ENCODE measurements around the gene ATG4C.
"Not testable (repeated sequence)": the region's sequence is repeated elsewhere in the genome, so short reads cannot be mapped to it uniquely, and the experiment has no call there.

The ATG4C gene

DNA sequence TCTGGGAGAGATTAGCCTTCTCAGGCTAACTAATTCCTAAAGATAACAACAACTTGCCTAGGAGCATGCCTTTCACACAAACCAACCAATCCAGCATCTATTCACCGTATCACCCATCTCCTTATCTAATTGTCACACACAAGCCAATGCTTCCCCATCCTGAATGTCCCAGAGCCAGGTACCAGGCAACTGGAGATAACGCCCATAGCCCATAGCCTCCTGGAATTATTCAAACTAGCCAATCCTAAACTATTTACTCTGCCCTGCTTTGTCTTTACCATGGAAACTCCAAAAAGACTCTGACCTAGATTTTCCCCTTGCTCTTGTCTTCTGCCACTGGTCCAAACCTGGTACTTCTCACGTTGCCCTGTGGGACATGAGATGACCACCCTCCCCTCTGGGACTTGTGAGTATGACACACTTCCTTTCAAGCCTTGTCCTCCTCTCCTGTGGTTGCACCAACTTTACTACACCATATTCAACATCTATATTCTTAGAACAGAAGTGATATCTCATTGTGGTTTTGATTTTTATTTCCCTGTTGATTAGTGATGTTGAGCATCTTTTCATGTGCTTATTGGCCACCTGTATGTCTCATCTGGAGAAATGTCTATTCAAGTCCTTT is 8.8 kb upstream of the ATG4C start:
- no peak for DNase-seq (ENCODE audit: low read depth)

GRCh38 chr1:62778208-62778607 is 5.7 kb upstream of the ATG4C start:
- DNase-seq (ENCODE audit: low read depth) = no peak

- DNase-seq (ENCODE audit: low read depth) = no peak
These were observed 1.9 kb upstream of the ATG4C start for GRCh38 chr1:62781841-62782543.

DNA sequence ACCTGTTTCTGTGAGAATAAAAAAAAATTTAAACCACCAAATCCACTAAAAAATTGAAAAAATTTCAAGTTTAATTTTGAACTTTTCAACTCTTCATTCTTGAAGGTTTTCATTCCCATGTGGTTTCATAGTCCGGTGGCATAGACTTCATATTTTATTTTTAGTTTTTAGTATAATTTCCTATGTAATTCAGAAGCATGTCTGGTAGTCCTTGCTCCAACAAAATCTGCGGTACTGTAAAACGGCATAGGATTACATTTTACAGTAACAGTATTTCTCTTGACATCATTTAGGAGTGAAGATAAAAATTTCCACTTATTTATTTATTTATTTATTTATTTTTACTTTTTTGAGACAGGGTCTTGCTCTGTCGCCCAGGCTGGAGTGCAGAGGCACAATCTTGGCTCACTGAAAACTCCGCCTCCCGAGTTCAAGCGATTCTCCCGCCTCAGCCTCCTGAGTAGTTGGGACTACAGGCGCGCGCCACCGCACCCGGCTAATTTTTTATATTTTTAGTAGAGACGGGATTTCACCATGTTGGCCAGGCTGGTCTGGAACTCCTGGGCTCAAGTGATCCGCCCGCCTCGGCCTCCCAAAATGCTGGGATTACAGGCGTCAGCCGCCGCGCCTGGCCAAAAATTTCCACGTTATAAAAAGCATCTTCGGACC is 1.3 kb upstream of the ATG4C start:
- DNase-seq (ENCODE audit: low read depth) = not testable (repeated sequence)

- no peak for DNase-seq (ENCODE audit: low read depth)
These were observed 805 bp downstream of the ATG4C start for GRCh38 chr1:62784509-62785365.

GRCh38 chr1:62790716-62791115 is 6.8 kb downstream of the ATG4C start:
- DNase-seq (ENCODE audit: low read depth) = no peak

DNA sequence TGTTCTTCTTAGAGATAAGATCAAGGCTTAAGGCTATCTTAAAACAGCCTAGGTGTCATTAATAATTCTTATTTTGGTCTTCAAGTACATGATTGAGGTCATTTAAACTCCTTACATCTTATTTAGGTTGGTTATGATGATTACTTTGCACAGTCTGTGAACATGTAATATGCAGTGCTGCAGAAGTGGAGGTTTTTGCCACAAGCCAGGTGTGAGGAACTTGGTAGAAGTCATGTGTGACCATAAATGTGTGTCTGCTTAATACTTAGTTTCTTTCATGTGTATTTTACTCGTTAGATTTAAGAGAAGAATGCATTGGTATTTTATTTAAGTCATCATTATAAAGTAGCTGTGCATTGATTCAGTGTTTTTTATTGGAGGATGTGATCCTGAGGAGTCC is 10.1 kb downstream of the ATG4C start:
- DNase-seq (ENCODE audit: low read depth) = no peak

GRCh38 chr1:62796221-62796620 is 12.3 kb downstream of the ATG4C start:
- no peak for DNase-seq (ENCODE audit: low read depth)

- DNase-seq (ENCODE audit: low read depth) = no peak
These were observed 15.8 kb downstream of the ATG4C start for GRCh38 chr1:62799688-62800087.

GRCh38 chr1:62800281-62800680 is 16.3 kb downstream of the ATG4C start:
- no peak for DNase-seq (ENCODE audit: low read depth)

- no peak for DNase-seq (ENCODE audit: low read depth)
These were observed 16.9 kb downstream of the ATG4C start for GRCh38 chr1:62800825-62801306.

DNA sequence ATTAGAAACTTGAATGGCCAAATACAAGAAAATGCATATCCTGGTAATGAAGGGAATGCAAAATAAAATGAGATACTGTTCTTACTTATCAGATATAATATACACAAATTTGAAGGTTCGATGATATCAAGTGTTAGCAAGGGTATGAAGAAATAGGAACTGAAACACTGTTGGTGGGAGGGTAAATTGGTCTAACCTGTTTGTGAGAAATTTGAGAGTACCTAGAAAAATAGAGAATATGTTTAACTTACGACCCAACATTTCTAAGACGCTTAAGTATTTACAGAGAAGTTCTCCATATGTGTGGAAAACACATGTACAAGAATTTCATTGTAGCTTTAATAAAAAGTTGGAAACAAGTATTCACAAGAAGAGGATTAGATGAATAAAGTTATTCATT is 25.9 kb downstream of the ATG4C start:
- no peak for DNase-seq (ENCODE audit: low read depth)

DNA sequence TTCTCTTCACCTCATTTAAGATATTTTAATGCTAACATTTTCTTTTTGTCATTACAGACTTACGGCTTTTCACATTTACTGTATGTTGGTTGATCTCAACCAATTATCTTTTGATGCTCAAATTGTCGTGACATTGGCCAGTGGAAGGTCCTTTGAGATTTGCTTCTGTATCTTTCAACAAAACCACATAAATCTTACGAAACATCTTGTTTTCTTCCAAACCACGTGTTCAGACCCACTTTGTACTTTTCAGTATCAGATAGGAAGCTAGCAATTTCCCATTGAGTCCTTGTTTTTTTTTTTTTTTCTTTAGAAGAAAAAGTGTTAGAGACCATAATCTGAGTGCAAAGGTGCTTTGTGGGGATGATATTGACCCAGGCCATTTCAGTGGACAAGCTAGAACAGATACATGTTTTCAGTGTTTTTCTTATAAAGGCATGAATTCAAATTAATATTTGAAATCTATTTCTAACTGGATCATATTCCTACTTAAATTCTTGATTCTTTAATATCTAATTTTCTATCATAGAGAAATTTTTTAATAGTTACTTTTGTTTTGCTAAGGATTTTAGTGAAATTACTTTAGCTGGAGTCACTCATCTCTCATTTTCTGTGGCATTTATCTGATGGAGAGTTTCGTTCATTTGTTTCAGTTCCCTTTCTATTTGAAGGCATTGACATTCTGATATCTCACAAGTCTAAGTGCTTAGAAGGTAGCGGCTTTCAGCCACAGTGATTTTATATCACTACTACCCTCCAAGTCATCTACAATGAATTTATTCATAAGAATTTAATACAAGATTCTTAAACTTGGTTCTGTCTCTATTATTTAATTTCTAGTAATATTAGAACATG is 26.7 kb downstream of the ATG4C start:
- no peak for DNase-seq (ENCODE audit: low read depth)

GRCh38 chr1:62823556-62823955 is 39.6 kb downstream of the ATG4C start:
- no peak for DNase-seq (ENCODE audit: low read depth)

DNA sequence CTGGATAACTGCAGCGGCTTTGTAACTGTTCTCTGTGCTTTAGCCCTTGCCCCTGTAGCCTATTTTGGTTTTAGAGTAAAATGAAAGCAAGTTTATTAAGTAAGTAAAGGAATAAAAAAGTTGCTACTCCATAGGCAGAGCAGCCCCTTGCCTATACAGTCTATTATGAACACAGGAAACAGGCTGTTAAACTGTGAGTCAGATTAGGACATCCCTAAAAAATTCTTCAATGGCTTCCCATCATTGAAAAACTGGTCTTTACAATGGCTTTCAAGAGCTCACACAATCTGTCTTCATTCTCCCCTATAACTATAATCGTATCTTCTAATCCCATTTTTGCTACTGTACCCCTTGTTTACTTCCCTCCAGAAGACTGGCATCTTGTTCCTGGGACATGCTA is 43.0 kb downstream of the ATG4C start:
- no peak for DNase-seq (ENCODE audit: low read depth)

GRCh38 chr1:62827786-62828185 is 43.9 kb downstream of the ATG4C start:
- DNase-seq (ENCODE audit: low read depth) = not testable (repeated sequence)

GRCh38 chr1:62832276-62832675 is 48.3 kb downstream of the ATG4C start:
- no peak for DNase-seq (ENCODE audit: low read depth)

DNA sequence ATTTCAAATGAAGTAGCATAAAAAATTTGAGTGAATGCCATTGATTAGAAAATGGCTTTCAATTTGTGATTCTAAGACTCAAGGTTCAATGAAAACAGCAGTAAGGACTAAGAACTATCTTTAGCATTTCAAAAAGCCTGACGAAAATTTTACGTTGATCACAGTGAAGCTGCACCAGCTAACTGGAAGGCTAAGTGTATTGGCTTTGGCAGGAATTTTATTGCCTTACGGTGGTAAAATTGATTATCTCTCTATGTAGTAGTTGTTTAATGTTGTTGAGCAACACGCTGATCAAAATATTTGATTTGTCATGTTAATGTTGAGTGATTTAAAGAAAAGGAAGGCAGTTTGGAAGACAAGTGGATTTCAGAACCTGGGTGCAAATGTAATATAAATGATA is 49.6 kb downstream of the ATG4C start:
- DNase-seq (ENCODE audit: low read depth) = no peak

GRCh38 chr1:62834400-62834961 is 50.5 kb downstream of the ATG4C start:
- DNase-seq (ENCODE audit: low read depth) = no peak

DNA sequence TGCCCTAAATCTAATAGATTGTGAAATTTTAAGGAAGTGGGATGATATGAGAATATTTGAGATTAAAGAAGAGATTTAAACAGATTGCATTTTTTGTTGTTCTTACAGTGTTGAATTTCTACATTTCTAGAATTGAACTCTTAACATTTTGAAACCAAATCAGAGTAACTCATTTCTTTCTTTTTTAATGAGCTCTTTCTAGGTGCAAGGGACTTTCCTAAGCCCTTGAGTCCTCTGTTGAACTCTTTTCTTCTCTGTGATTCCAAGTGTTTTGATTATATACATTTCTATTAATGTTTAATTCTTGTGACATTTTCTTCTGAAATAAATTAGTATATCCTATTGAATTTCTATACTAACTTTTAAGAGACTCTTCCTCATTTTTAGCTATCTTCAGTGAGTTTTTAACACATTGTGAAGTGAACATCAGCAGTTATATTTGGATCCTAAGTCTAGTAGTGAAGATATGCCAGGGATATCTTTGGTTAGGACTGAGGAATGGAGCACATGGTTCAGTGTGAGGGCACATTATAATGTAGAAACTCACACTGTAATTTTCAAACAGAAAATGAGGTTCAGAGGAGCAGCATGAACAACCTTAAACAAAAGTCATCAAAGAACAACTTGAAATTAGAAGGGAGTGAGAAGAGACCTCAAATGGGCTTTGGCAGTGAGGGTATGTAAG is 53.1 kb downstream of the ATG4C start:
- no peak for DNase-seq (ENCODE audit: low read depth)

All from activated T-cell treated with anti-CD3 and anti-CD28 coated beads for 1 hour (primary cell).